HepG2 (cell line): ENCODE results near the gene TCP11L1. TPM values are rescaled to one million over a fixed set of nuclear protein-coding genes. Genes with fewer than 3 reads are reported as not detected.

Experiments used
- GPBP1L1 ChIP-seq: sonication (generic); formaldehyde crosslinking; IDR thresholded peaks from 2 replicates; pipeline ENCODE4 v1.5.0; 2020; ENCODE audit warnings: mild to moderate bottlenecking, missing genetic modification reagents
- JUNB ChIP-seq: sonication (generic); formaldehyde crosslinking; IDR thresholded peaks from 2 replicates; pipeline ENCODE4 v1.8.0; 2022; ENCODE audit warnings: missing genetic modification reagents, mild to moderate bottlenecking, borderline replicate concordance
- KMT2A ChIP-seq: sonication (generic); formaldehyde crosslinking; IDR thresholded peaks from 2 replicates; pipeline ENCODE4 v1.4.0; 2020; ENCODE audit warnings: missing genetic modification reagents
- ONECUT2 ChIP-seq: sonication (generic); formaldehyde crosslinking; IDR thresholded peaks from 2 replicates; pipeline ENCODE4 v1.4.0; 2020; ENCODE audit warnings: missing genetic modification reagents
- PAF1 ChIP-seq: IDR thresholded peaks from 2 replicates; pipeline ENCODE4 v1.6.1; 2016; ENCODE audit warnings: missing genetic modification reagents, missing compliant biosample characterization
- PRPF4 ChIP-seq: fragments of 200-400 bp; formaldehyde crosslinking; IDR thresholded peaks from 2 replicates; pipeline ENCODE4 v1.6.1; 2016; ENCODE audit warnings: low read length, low read depth; ENCODE audit not compliant: poor library complexity, severe bottlenecking
- RAD21 ChIP-seq: fragments of 450-650 bp; formaldehyde crosslinking; IDR thresholded peaks from 2 replicates; pipeline ENCODE4 v1.5.0; 2020; ENCODE audit warnings: mild to moderate bottlenecking
- SALL1 ChIP-seq: sonication (generic); formaldehyde crosslinking; IDR thresholded peaks from 2 replicates; pipeline ENCODE4 v1.8.0; 2022; ENCODE audit warnings: mild to moderate bottlenecking, missing genetic modification reagents
- SMAD9 ChIP-seq: sonication (generic); formaldehyde crosslinking; IDR thresholded peaks from 2 replicates; pipeline ENCODE4 v1.5.1; 2020; ENCODE audit warnings: mild to moderate bottlenecking, missing genetic modification reagents
- SMYD3 ChIP-seq: sonication (generic); formaldehyde crosslinking; IDR thresholded peaks from 2 replicates; pipeline ENCODE4 v1.8.1; 2023; ENCODE audit warnings: mild to moderate bottlenecking, missing genetic modification reagents
- SRSF4 ChIP-seq: fragments of 200-400 bp; formaldehyde crosslinking; IDR thresholded peaks from one replicate; pipeline ENCODE4 v1.6.1; 2018; ENCODE audit warnings: mild to moderate bottlenecking, low read depth, low read length, moderate library complexity; ENCODE audit not compliant: poor library complexity, severe bottlenecking
- TCF7 ChIP-seq: sonication (generic); IDR thresholded peaks from 2 replicates; pipeline ENCODE4 v1.6.1; 2016; ENCODE audit warnings: antibody characterized with exemption, low read depth
- ZBTB20 ChIP-seq: sonication (generic); formaldehyde crosslinking; IDR thresholded peaks from 2 replicates; pipeline ENCODE4 v1.8.1; 2023; ENCODE audit warnings: missing genetic modification reagents, low read depth, mild to moderate bottlenecking, borderline replicate concordance
- ZNF280B ChIP-seq: sonication (generic); formaldehyde crosslinking; IDR thresholded peaks from 2 replicates; pipeline ENCODE4 v1.5.0; 2020; ENCODE audit warnings: missing genetic modification reagents, mild to moderate bottlenecking, borderline replicate concordance
- ZNF282 ChIP-seq: fragments of 450-650 bp; IDR thresholded peaks from 2 replicates; pipeline ENCODE4 v1.6.1; 2018; ENCODE audit not compliant: partially characterized antibody
- ZNF354B ChIP-seq: sonication (generic); formaldehyde crosslinking; IDR thresholded peaks from 2 replicates; pipeline ENCODE4 v1.8.0; 2022; ENCODE audit warnings: mild to moderate bottlenecking, missing genetic modification reagents
- ZNF569 ChIP-seq: sonication (generic); formaldehyde crosslinking; IDR thresholded peaks from 2 replicates; pipeline ENCODE4 v1.5.0; 2020; ENCODE audit warnings: mild to moderate bottlenecking, missing genetic modification reagents, moderate library complexity, borderline replicate concordance
- ZNF570 ChIP-seq: sonication (generic); formaldehyde crosslinking; IDR thresholded peaks from 2 replicates; pipeline ENCODE4 v1.4.0; 2020; ENCODE audit warnings: mild to moderate bottlenecking, missing genetic modification reagents, borderline replicate concordance
- polyA plus RNA-seq, 8 experiments: library from polyadenylated mRNA; depleted of rRNA in 3 of 8; stranded (reverse) in 7 of 8; unstranded in 1 of 8; fragments of >200 nt; fragmentation: Illumina TruSeq in 4 of 8; extraction: Trizol in 4 of 8; gene quantifications; 2 replicates each; pipeline versions ENCODE4 v1.2.1 to v1.2.3, GENCODE V29; 2011 to 2016; ENCODE audit warnings: low read depth in 4 of 8, missing spikeins in 1 of 8, mixed read lengths in 1 of 8; ENCODE audit not compliant: insufficient read depth in 1 of 8
- total RNA-seq, 5 experiments: library from RNA; depleted of rRNA; stranded (reverse); fragments of >200 nt; fragmentation: Illumina TruSeq; extraction: Trizol; gene quantifications; 2 replicates each; pipeline ENCODE4 v1.2.3, GENCODE V29; 2016; ENCODE audit warnings: low read depth in 1 of 5
- TF ChIP-seq, protein P1 (sequence below): sonication (generic); formaldehyde crosslinking; IDR thresholded peaks from 2 replicates; pipeline ENCODE4 v1.5.1; 2020; ENCODE audit warnings: mild to moderate bottlenecking, moderate library complexity, missing genetic modification reagents
- TF ChIP-seq, protein P2 (sequence below): sonication (generic); formaldehyde crosslinking; IDR thresholded peaks from 2 replicates; pipeline ENCODE4 v1.4.0; 2020; ENCODE audit warnings: missing genetic modification reagents
- TF ChIP-seq, protein P3 (sequence below): sonication (generic); formaldehyde crosslinking; IDR thresholded peaks from 2 replicates; pipeline ENCODE4 v1.8.1; 2023; ENCODE audit warnings: missing genetic modification reagents, inconsistent platforms, borderline replicate concordance

The TCP11L1 gene
- total and polyA plus RNA-seq, 2 of the 13 experiments (the other 11 are each of a cell fraction or from before 2014, with no cell fraction given), result 7.9 to 10.1 TPM

GRCh38 chr11:33039274-33040032, at the start of gene TCP11L1 (continued):
- TF ChIP-seq ZNF569 (CRISPR knock-in tag), result no peak
- TF ChIP-seq, protein P1, sequence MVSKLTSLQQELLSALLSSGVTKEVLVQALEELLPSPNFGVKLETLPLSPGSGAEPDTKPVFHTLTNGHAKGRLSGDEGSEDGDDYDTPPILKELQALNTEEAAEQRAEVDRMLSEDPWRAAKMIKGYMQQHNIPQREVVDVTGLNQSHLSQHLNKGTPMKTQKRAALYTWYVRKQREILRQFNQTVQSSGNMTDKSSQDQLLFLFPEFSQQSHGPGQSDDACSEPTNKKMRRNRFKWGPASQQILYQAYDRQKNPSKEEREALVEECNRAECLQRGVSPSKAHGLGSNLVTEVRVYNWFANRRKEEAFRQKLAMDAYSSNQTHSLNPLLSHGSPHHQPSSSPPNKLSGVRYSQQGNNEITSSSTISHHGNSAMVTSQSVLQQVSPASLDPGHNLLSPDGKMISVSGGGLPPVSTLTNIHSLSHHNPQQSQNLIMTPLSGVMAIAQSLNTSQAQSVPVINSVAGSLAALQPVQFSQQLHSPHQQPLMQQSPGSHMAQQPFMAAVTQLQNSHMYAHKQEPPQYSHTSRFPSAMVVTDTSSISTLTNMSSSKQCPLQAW (CRISPR knock-in tag), result peak; percentile 60; the same call in 1 of the 2 replicates
- TF ChIP-seq PRPF4, result no peak
- TF ChIP-seq PAF1 (CRISPR knock-in tag), result no peak
- TF ChIP-seq, protein P2, sequence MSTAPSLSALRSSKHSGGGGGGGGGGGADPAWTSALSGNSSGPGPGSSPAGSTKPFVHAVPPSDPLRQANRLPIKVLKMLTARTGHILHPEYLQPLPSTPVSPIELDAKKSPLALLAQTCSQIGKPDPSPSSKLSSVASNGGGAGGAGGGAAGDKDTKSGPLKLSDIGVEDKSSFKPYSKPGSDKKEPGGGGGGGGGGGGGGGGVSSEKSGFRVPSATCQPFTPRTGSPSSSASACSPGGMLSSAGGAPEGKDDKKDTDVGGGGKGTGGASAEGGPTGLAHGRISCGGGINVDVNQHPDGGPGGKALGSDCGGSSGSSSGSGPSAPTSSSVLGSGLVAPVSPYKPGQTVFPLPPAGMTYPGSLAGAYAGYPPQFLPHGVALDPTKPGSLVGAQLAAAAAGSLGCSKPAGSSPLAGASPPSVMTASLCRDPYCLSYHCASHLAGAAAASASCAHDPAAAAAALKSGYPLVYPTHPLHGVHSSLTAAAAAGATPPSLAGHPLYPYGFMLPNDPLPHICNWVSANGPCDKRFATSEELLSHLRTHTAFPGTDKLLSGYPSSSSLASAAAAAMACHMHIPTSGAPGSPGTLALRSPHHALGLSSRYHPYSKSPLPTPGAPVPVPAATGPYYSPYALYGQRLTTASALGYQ (CRISPR knock-in tag), result no peak; the same call in 1 of the 2 replicates
- TF ChIP-seq ZNF282, result no peak
- no peak for TF ChIP-seq GPBP1L1 (CRISPR knock-in tag)
- peak; percentile 88; the same call in 1 of the 2 replicates for TF ChIP-seq ZNF354B (CRISPR knock-in tag)
- TF ChIP-seq TCF7, result no peak
- no peak for TF ChIP-seq ZBTB20
- peak; percentile 81 for TF ChIP-seq SALL1 (CRISPR knock-in tag)
- TF ChIP-seq ONECUT2 (CRISPR knock-in tag), result no peak
- no peak for TF ChIP-seq ZNF280B (CRISPR knock-in tag)
- no peak for TF ChIP-seq JUNB (CRISPR knock-in tag)
- TF ChIP-seq SMYD3 (CRISPR knock-in tag), result no peak
- no peak for TF ChIP-seq SRSF4
- TF ChIP-seq ZNF570, result no peak
- TF ChIP-seq, protein P3, sequence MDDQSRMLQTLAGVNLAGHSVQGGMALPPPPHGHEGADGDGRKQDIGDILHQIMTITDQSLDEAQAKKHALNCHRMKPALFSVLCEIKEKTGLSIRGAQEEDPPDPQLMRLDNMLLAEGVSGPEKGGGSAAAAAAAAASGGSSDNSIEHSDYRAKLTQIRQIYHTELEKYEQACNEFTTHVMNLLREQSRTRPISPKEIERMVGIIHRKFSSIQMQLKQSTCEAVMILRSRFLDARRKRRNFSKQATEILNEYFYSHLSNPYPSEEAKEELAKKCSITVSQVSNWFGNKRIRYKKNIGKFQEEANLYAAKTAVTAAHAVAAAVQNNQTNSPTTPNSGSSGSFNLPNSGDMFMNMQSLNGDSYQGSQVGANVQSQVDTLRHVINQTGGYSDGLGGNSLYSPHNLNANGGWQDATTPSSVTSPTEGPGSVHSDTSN (CRISPR knock-in tag), result no peak
- no peak for TF ChIP-seq SMAD9
- TF ChIP-seq RAD21, result 0 out of 2 replicates have a peak, but pooled peaks have one; percentile 10
- 0 out of 2 replicates have a peak, but pooled peaks have one; percentile 15 for TF ChIP-seq KMT2A
